Pons (tissue), 1 donor: ENCODE results near the gene SLC35F4.
"Not testable (repeated sequence)": the region's sequence is repeated elsewhere in the genome, so short reads cannot be mapped to it uniquely, and the experiment has no call there.

Source experiments
- DNase-seq: peaks from one replicate; pipeline ENCODE4 v3.0.0-alpha.2; 2016; ENCODE audit warnings: low spot score

SLC35F4 gene

DNA sequence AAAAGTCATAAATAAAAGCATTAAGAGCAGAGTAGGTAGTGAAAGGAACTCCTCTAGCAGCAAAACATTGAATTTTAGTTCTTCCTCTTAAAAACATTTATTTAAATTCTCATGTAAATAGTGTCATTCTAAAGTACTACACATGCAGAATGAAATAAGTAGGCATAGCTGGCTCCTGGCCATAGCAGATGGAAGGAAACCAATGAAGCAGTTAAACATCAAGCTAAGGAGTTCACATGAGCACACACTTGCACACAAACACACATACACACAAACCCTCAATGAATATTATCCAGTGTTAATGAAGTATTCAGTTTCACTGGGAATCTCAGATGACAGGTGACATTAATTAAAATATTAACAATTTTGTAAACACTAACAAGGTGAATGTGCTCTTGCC, 69.3 kb downstream of the SLC35F4 start:
- DNase-seq: no peak

DNA sequence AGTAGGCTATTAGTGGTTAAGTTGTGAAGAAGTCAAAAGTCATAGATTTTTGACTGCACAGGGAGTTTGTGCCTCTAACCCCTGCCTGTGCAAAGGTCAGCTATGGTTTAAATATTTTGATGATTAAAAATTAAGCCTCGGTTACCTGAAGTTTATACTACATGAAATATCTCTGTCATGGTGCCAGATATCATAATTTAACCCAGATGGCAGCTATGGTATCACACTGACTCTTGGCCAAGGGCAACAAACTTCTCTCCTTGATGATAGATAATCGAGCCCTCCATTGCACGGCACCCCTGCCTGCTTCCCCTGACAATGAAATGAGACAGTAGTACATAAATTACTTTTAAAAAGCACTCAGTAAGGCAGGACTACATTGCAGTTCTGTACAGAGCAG, 80.8 kb downstream of the SLC35F4 start:
- no peak for DNase-seq

DNA sequence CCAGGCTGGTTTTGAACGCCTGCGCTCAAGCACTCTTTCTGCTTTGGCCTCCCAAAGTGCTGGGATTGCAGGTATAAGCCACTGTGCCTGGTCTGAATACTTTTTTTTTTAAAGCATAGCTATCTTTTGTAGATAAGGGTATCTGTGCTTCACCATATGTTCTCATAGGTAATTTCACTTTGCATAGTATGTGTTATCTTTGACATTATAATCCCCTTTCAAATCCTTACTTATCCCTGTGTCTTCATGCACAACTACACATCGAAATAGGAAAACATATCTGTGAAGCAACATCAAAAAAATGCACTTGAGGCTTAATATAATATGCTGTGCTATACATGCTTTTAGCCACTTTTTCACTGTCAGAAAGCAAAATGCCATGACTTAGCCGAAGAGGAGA, 94.1 kb downstream of the SLC35F4 start:
- DNase-seq: no peak

DNA sequence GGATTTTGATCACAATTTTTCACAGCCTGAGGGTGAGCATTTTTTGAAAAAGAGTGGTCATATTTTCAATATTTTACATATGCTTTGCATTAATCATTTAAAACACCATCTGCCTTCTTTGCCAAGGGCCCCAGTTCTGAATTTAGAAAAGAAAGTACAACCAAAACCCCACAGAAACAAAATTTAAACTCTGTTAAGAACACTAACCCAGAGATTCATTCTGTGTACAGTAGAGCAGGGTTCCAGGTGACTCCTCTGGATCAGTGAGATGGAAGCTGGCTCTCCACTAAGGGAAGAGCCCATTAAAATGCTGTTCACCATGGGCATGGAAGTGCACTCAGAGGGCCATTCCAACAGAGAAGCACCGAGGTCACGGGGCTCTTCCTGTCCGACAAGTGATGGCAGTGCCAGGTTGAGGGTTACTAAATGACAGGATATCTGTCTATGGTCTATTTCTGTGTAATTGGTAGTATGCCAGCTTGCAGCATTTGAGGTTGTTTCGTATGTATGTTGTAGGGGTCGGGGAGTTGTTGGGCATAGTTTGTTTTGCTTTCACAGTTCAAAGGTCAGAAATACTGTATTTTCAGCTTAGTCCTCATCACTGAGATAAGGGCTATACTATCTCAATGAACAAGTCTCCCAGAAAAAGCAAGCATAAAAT, 95.9 kb downstream of the SLC35F4 start:
- no peak for DNase-seq

DNA sequence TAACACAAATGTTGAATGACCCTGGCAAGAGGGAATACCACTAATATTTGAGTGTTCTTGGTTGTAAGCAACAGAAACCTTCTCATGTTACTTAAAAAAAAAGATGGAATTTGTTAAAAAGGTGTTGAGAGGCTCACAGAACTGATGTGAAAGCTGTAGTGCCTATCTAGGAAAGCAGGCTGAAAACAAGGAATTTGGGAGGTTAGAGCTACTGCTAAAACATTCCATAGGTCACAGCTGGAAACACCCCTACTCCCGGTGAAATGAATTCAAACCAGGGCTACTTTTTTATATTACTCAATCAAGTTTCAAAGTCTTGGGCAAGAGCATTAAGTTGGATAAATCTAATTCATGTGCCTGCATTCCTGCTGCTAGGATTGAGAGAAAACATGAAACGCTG, 104.1 kb downstream of the SLC35F4 start:
- no peak for DNase-seq

DNA sequence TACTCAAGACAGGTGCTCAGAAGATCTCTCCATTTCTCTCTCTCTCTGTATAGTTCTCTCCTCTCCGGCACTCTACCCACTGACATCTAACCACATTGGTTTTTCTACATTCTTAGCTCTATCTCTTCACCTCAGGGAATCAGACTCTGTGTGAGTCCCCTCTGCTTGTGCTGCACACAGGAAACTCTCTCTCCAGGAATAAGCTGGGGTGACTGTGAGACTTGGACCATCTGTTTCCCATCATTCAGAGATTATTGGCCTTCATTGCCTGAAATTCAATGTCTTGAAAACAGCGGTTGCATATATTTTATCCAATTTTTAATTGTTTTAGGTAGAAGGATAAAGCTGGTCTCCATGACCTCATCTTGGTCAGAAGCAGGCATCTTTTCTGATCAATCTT, 105.0 kb downstream of the SLC35F4 start:
- no peak for DNase-seq

DNA sequence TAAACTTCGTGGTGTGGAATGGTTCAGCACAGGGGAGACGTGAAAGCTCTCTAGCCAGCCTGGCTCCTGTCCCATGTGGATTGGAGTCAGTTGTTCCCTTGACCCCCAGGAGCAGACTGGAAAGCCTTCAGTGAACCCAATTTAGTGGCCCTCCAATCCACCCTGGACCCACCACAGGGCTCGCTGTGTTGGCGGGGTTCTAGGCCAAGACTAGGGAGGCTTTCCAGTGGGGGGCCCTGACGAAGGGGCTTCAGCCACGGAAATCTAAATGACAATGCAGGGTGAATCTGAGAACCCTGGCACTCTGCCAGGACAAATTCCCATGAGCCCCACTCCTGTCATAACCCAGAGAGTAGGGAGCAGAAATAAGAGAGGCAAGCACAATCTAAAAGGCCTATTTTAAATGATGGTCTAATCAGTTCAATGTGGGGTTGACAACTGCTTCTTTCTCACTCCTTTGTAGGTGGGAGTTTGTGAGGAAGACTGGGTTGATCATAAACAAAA, 110.8 kb downstream of the SLC35F4 start:
- DNase-seq: no peak

DNA sequence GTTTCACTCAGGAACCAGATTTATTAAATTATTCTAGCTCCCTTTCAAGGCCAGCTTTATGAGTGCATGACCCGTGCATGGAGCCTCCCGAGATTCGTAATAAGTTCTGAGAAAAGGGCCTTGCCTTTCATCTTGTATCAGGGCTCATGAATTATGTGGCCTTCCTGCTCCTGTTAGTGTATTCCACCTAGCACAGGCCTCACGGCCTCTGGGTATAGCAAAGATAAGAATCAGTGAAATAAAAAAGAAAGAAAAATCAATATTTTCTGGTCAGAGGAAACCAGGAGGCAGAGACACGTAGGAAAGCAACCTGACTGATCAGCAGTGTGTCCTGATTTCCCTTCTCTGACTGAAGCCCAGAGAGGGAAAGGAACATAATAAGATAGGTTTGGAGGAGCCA, 111.4 kb downstream of the SLC35F4 start:
- DNase-seq: no peak

DNA sequence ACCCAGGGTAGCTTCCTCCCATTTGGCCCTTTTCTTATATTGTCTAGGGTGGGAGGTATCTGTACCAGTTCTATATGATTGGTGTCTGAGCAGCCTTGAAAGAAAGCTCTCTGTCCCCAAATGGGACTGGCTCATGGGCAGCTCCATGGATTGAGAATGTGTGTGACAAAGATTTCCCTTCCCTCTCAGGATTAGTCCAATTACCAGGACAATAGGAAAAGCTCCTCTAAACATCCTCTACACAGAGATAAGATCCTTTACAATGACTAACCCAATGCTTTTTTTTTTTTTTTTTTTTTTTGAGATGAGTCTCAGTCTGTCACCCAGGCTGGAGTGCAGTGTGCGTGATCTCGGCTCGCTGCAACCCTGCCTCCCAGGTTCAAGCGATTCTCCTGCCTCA, 112.1 kb downstream of the SLC35F4 start:
- DNase-seq: no peak

DNA sequence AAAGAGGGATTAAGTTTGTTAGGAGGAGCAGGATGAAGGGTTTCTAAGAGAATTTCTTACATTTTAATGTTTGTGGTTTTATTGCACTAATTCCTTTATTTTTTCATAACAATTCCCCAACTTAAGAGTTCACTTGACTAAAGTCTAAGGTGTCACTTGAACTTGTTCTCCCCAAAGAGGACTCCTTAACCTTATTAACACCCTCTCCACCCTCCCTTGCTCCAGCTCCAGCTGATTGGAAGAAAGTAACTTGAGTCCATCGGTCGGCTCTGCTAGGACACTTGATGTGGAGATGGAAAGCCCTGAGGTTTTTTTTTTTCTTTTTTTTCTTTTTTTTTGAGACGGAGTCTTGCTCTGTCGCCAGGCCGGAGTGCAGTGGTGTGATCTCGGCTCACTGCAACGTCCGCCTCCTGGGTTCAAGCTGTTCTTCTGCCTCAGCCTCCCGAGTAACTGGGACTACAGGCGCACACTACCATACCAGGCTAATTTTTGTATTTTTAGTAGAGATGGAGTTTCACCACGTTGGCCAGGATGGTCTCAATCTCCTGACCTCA, 113.7 kb downstream of the SLC35F4 start:
- not testable (repeated sequence) for DNase-seq

DNA sequence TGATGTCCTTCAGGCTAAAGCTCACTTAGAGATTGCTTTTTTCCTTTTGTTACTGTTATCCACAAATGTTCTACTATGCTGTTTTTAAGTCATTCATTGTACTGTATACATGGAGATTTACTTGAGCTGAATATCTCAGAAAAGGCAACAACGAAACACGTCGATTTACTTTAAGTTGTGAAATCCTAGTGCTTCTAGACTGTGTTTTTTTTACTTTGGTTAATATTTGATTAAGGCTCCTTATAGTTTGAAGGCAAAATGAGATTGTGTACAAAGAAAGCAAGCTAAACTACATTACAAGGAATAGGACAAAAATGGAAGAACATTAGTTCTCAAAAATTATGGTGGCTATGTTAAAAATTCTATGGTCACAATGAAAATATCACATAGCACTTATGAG, 114.5 kb downstream of the SLC35F4 start:
- DNase-seq: no peak

DNA sequence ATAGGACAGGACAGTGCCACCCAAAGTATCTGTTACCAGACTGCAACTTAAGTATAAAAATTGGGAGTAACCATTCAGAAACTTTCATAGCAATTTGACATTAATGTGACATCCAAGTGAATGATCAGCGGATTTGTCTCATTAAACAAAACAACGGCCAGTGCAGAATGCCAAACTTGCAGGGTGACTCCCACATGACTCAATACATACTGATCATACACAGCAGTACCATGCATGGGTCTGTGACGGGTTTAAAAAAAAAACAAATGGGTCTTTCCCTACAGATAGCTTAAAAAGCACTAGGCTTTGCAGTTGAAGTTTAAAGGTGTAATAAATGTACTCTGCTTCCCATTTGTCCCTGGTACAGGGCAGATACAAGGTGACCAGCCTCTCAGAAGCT, 116.6 kb downstream of the SLC35F4 start:
- DNase-seq: no peak

DNA sequence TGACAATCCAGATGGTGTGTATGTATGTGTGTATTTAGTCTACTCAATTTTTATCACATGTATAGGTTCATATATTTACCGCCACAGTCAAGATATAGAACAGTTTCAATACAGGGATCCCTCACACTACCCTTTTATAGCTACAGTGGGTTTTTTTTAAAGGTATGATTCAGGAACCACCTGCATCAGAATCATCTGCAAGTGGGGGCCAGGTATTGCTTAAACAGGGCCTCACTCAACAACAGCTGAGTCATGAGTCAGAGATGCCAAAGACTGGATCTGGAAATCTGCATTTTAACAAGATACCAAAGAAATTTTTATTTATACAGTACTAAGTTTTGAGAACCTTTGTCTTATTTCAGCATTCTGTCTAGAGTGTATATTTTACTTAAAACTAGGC, 117.6 kb downstream of the SLC35F4 start:
- no peak for DNase-seq

DNA sequence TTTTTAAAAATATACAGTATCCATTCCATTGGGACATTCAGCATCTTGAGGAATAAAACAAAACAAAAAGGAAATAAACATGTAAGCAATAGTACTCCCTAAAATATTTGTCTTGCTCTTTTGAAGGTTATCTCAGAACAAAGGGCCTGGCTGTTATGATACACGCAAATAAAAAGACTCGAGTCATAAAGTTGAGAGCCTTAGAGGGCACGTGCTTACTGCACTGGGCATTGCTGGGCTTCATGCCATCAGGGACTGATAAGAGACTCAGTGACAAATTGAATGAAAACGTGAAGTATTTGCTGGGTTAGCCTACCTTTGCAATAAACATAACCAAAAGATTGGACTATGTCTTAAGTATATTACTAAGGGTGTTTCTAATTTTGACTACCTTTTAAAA, 118.9 kb downstream of the SLC35F4 start:
- no peak for DNase-seq

DNA sequence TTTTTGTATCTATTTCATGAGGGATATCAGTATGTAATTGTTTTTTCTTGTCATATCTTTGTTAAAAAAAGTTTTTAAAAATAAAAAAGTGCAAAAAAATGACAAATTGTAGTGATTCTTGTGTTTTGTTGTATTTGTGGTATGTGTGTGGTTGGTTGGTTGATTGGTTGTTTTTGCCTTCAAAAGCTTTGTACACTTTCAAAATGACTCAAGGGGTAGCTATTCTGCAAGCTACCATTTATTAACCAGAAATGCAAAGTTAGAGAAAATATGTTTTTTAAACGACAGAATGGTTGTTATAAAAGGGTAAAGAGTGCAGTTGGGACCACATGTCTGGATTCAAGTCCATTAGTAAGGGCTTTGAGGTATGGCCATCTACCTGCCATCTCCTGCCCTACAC, 119.3 kb downstream of the SLC35F4 start:
- no peak for DNase-seq

DNA sequence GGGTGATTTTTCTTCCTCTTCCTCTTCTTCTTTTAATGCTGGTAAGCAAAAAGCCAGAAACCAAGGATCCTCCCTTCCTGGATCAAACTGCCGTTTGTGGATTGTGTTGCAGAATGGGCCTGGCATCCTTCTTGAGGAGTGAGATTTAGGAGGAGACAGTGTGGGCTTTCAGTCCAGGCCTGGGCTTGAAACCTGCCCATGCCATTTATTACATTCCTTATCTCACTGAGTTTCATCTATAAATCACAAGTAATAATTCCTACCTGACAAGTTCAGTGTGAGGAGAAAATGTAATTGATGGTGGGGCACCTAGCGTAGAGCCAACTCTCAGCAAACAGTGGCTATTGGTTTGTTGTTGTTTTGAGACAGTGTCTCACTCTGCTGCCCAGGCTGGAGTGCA, 126.4 kb downstream of the SLC35F4 start:
- no peak for DNase-seq

DNA sequence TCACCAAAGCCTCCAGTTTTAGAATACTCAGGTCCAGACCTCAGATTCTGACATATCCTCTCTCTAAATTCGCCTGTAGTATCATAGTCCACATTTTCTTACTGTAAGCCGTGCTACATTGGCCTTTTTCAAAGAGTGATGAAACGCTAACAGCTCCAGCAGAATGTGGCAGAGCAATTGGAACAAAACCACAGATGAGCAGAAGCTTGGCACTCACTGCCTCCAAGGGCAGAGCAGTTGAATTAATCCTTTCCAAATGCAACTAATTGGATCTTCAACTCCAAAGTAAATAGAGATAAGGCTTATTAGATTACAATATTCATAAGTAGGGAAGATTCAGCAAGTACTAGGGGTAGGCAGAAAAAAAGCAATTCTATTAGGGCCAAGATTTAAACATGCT, 128.3 kb downstream of the SLC35F4 start:
- no peak for DNase-seq

DNA sequence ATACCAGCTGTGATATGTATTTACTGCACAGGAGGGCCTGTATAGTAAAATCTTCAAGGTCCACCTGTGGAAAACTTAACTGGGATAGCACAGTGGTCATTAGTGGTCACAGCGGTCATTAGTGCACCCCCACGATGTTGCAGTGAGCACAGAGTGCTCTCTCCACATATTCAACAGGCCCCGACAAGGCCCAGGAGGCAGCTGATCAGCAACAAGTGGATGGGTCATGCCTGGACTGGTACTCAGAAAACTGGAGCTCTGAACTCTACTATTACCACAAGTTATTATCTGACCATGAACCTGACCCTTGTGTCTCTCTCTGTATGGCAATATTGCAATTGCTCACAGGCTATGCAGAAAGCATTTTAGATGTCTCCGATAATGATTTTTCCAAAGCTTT, 129.5 kb downstream of the SLC35F4 start:
- DNase-seq: no peak

DNA sequence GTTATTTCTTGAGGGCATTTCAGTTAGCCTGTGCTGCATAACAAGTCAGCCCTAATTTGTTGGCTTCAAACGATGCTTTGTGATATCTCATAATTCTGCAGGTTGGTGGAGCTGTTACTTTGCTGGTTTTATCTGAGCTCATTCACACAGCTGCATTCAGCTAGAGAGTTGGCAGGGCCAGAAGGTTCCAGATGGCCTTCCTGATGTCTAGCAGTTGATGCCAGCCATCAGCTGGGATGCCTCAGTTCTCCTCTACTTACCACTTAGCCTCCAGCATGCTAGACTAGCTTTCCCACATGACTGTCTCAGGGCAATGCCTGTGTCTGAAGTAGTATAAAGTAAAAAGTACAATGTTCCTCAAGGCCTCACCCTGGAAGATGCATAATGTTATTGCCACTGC, 130.6 kb downstream of the SLC35F4 start:
- DNase-seq: peak; percentile 8

DNA sequence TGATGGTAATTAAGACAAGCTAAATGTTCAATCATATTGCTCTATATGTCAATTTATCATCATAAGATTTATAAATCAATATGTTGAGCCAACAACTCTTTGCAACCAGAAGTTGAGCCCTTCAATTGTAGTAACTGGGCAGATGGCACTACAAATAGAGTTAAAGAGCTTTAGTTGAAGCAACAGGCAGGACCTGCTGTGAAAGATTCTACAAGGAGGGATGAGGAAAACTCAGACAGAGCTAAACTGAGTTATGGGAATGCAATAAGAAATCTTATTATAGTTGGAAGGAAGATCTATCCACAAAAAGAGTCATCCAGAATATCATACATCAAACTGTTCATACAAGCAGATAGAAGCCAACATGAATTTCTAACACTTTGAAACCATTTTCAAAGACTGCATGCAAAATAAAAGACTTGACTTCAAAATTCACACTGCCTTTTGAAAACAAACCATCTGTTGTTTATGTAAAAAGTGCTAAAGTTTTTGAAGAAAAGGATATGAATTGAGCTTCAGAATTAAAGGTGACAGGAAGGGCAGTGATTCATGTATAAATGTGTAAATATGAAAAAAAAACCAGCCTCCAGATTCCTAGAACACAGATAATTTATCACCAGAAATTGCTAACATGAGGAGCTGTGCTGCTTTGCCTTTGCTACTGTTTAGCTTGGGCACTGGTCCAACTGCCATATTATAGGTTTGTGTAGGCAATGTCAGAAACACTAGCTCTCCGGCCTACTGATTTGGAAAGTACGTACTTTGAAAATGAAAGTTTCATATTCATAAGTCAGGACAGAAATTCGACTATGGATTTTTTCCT, 133.2 kb downstream of the SLC35F4 start:
- no peak for DNase-seq

DNA sequence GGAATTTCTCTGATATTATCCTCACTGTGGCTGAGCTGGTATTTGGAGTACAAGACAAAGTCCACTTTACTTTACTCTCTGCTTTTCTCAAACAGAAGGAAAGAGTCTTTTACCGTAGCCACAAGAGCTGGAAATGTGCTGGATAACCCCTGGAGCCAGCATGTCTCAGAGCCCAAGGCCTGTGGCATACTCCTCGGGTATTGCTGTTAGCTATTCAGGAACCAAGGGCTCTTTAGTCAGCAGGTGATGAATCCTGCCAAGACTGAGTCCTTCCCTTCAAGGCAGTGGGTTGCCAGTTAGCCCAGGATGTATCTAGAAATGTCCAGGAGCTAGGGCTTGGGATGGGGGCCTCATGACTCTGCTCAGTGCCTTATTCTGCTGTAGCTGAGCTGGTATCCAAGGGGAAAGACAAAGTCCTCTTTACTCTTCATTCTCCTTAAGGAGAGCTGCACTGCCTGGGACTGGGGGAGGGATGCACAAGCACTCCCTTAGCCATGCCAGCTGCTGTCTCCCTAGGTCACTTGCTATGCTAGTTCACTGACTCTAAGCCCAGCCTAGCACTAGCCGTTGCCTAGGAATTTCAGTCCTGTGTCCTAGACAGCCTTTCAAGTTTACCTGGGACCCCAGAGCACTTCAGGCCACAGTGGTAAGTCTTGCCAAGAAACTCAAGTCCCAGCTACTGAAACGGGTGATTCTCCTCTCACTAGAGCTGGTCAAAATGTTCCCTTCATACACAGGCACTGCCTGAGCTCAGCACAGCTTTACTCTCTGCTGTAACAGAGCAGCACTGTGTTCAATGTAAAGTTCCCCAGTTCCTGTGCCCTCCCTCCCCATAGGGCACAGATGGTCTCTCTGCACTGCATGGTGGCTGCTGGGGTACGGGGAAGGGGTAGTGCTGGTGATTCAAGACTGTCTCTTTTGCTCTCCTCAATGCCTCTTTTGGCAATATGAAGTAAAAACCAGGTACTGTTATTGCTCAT, 136.4 kb downstream of the SLC35F4 start:
- DNase-seq: peak; percentile 26
